ENCODE results near the gene COA1. TPM values are rescaled to one million over a fixed set of nuclear protein-coding genes. Genes with fewer than 3 reads are reported as not detected.

The COA1 gene
- total RNA-seq, 2 experiments from 2014 or later, result 63.9 to 96.0 TPM

GRCh38 chr7:43645699-43646226 lies 83.6 kb downstream of the COA1 start:
- peaks cover 16% of the 10 kb centered on the region; the same call in 1 of the 2 replicates for H3K79me2 ChIP-seq (ENCODE audit: insufficient read depth, low read depth, low read length)
- no peaks in the 10 kb centered on the region for H3K9me2 ChIP-seq (ENCODE audit: insufficient read depth, low read length)
- peak overlapping the region; percentile 97 for H3K27ac ChIP-seq (ENCODE audit: low read depth, low read length, poor library complexity, severe bottlenecking)
- H3K4me1 ChIP-seq (ENCODE audit: insufficient read depth, low read length, poor library complexity, severe bottlenecking), result peaks cover 64% of the 10 kb centered on the region
- ChIA-PET CTCF (ENCODE audit: unreplicated experiment) (interaction anchor here (0.6 to 1.1 kb wide), 2 partner anchors 63 kb away, joined by 5 to 6 read pairs; partner anchors contain the start of gene STK17A), POLR2A (interaction anchor here (0.6 to 2.2 kb wide), 5 partner anchors 11 to 63 kb away, joined by 3 to 4 read pairs (median 4); partner anchors contain the start of gene STK17A)
- H4K20me1 ChIP-seq (ENCODE audit: insufficient read depth, low read length), result peaks cover 6% of the 10 kb centered on the region; the same call in 1 of the 2 replicates
- TF ChIP-seq EZH2phosphoT487 (IDR thresholded peaks at IDR 0.05; ENCODE audit: borderline replicate concordance, low read depth, low read length) (no peak), CTCF (conservative IDR thresholded peaks at IDR 0.05; ENCODE audit: low read length) (no peak)
- H2AFZ ChIP-seq (ENCODE audit: low read length), result no peak overlapping the region
- peak overlapping the region; percentile 64 for H3K4me3 ChIP-seq (ENCODE audit: low read depth, low read length, poor library complexity, severe bottlenecking)
- peaks cover 56% of the 10 kb centered on the region for H3K36me3 ChIP-seq (ENCODE audit: insufficient read depth, low read length)
- peak overlapping the region; percentile 97 for H3K4me2 ChIP-seq (ENCODE audit: low read length)
- BruUV-seq (replicated peaks), result no TSS peak
- intact Hi-C loops (cut with micrococcal nuclease; ENCODE audit: unreplicated experiment), result no loop called here
- peak; percentile 30 for DNase-seq (ENCODE audit: low spot score)
- H3K9me3 ChIP-seq (ENCODE audit: low read length), result no peaks in the 10 kb centered on the region

- H4K20me1 ChIP-seq (ENCODE audit: insufficient read depth, low read length), result no peaks in the 10 kb centered on the region
- peaks cover 75% of the 10 kb centered on the region for H3K36me3 ChIP-seq (ENCODE audit: insufficient read depth, low read length)
- ChIA-PET POLR2A (interaction anchor here (1.0 kb wide), 1 partner anchor 14 kb away, joined by 3 read pairs; no protein-coding TSS in a partner anchor), CTCF (ENCODE audit: unreplicated experiment) (no interaction called here)
- no peak overlapping the region for H3K27ac ChIP-seq (ENCODE audit: low read depth, low read length, poor library complexity, severe bottlenecking)
- intact Hi-C loops (cut with micrococcal nuclease; ENCODE audit: unreplicated experiment), result no loop called here
- DNase-seq (ENCODE audit: low spot score), result no peak
- H3K79me2 ChIP-seq (ENCODE audit: insufficient read depth, low read depth, low read length), result peaks cover 12% of the 10 kb centered on the region; the same call in 1 of the 2 replicates
- no peak overlapping the region for H3K4me3 ChIP-seq (ENCODE audit: low read depth, low read length, poor library complexity, severe bottlenecking)
- no peaks in the 10 kb centered on the region for H3K9me3 ChIP-seq (ENCODE audit: low read length)
- TF ChIP-seq EZH2phosphoT487 (IDR thresholded peaks at IDR 0.05; ENCODE audit: borderline replicate concordance, low read depth, low read length), result no peak
- no peak for TF ChIP-seq CTCF (conservative IDR thresholded peaks at IDR 0.05; ENCODE audit: low read length)
- no peak overlapping the region for H2AFZ ChIP-seq (ENCODE audit: low read length)
- BruUV-seq (replicated peaks), result no TSS peak
- H3K4me1 ChIP-seq (ENCODE audit: insufficient read depth, low read length, poor library complexity, severe bottlenecking), result peaks cover 47% of the 10 kb centered on the region
- H3K4me2 ChIP-seq (ENCODE audit: low read length), result 0 out of 2 replicates have a peak overlapping the region, but pooled peaks have one; percentile 2
- no peaks in the 10 kb centered on the region for H3K9me2 ChIP-seq (ENCODE audit: insufficient read depth, low read length)
Measured at GRCh38 chr7:43643846-43644245, 85.5 kb downstream of the COA1 start.

- DNase-seq (ENCODE audit: low spot score), result no peak
- BruUV-seq (replicated peaks), result no TSS peak
- no peak overlapping the region for H3K4me3 ChIP-seq (ENCODE audit: low read depth, low read length, poor library complexity, severe bottlenecking)
- no peak overlapping the region for H3K4me2 ChIP-seq (ENCODE audit: low read length)
- peaks cover 40% of the 10 kb centered on the region for H3K4me1 ChIP-seq (ENCODE audit: insufficient read depth, low read length, poor library complexity, severe bottlenecking)
- H3K9me2 ChIP-seq (ENCODE audit: insufficient read depth, low read length), result no peaks in the 10 kb centered on the region
- ChIA-PET CTCF (ENCODE audit: unreplicated experiment) (no interaction called here), POLR2A (no interaction called here)
- no peak for TF ChIP-seq EZH2phosphoT487 (IDR thresholded peaks at IDR 0.05; ENCODE audit: borderline replicate concordance, low read depth, low read length)
- no peak for TF ChIP-seq CTCF (conservative IDR thresholded peaks at IDR 0.05; ENCODE audit: low read length)
- H3K36me3 ChIP-seq (ENCODE audit: insufficient read depth, low read length), result peaks cover 82% of the 10 kb centered on the region
- intact Hi-C loops (cut with micrococcal nuclease; ENCODE audit: unreplicated experiment), result no loop called here
- H3K27ac ChIP-seq (ENCODE audit: low read depth, low read length, poor library complexity, severe bottlenecking), result no peak overlapping the region
- H3K9me3 ChIP-seq (ENCODE audit: low read length), result no peaks in the 10 kb centered on the region
- H2AFZ ChIP-seq (ENCODE audit: low read length), result no peak overlapping the region
- no peaks in the 10 kb centered on the region for H4K20me1 ChIP-seq (ENCODE audit: insufficient read depth, low read length)
- H3K79me2 ChIP-seq (ENCODE audit: insufficient read depth, low read depth, low read length), result peaks cover 12% of the 10 kb centered on the region; the same call in 1 of the 2 replicates
Measured at GRCh38 chr7:43642897-43643630, 86.3 kb downstream of the COA1 start.
